ENCODE results near the gene FAM81A.

FAM81A gene

DNA sequence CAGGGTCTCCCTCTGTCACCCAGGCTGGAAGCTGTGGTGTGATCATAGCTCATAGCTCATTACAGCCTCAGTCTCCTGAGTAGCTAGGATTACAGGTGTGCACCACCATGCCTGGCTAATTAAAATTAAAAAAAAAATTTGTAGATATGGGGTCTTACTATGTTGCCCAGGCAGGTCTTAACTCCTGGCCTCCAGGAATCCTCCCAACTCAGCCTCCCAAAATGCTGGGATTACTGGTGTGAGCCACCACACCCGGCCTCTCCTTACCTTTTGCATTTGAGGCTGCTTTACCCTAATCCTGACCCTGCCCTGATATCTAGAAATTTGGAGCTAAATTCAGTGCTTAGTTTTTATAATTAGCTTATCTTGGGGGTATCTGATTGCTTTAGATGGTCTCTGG is 90.4 kb downstream of the FAM81A start:
- no peak overlapping the region for H3K4me3 Mint-ChIP-seq
- H3K36me3 Mint-ChIP-seq (ENCODE audit: low read depth) = no peaks in the 10 kb centered on the region
- H3K4me1 Mint-ChIP-seq (ENCODE audit: low read depth) = peaks cover 22% of the 10 kb centered on the region
- DNase-seq (ENCODE audit: low spot score) = no peak
- no peak overlapping the region for H3K27ac Mint-ChIP-seq
- peaks cover 8% of the 10 kb centered on the region for H3K27me3 Mint-ChIP-seq (ENCODE audit: low read depth)
- H3K9me3 Mint-ChIP-seq = no peaks in the 10 kb centered on the region

DNA sequence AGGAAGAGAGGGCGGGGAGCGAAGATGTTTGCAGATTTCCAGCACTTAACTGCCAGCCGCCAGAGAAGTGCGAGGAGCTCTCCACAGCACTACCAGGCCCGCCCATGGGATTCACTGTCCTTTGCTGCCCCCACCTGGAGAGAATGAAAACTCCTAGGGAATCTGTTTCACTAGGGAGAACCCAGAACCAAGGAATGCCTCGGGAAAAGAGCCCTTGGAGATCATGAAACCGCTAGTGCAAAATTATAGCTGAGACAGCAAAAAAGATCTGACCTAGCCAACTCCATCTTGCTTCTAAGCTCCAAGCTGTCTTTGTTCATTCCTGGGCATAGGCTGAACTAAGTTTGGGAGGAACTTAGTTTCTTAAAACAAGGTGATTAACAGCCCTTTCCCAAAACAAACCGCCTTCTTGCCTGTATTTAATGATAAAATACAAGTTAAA is 91.0 kb downstream of the FAM81A start:
- no peak overlapping the region for H3K4me3 Mint-ChIP-seq

GRCh38 chr15:59531066-59531675 is 93.2 kb downstream of the FAM81A start:
- Mint-ChIP-seq H3K4me1 (ENCODE audit: low read depth) (peaks cover 11% of the 10 kb centered on the region), H3K27ac (no peak overlapping the region), H3K36me3 (ENCODE audit: low read depth) (no peaks in the 10 kb centered on the region), H3K4me3 (no peak overlapping the region), H3K9me3 (no peaks in the 10 kb centered on the region), H3K27me3 (ENCODE audit: low read depth) (peaks cover 9% of the 10 kb centered on the region)
- no peak for DNase-seq (ENCODE audit: low spot score)

More for the DNA sequence above, 91.0 kb downstream of the FAM81A start:
- peaks cover 18% of the 10 kb centered on the region for H3K4me1 Mint-ChIP-seq (ENCODE audit: low read depth)
- H3K36me3 Mint-ChIP-seq (ENCODE audit: low read depth) = no peaks in the 10 kb centered on the region
- H3K27ac Mint-ChIP-seq = no peak overlapping the region
- H3K9me3 Mint-ChIP-seq = no peaks in the 10 kb centered on the region
- DNase-seq (ENCODE audit: low spot score) = peak; percentile 53
- H3K27me3 Mint-ChIP-seq (ENCODE audit: low read depth) = peaks cover 8% of the 10 kb centered on the region

GRCh38 chr15:59532770-59533379 is 94.9 kb downstream of the FAM81A start:
- H3K4me1 Mint-ChIP-seq (ENCODE audit: low read depth) = peaks cover 11% of the 10 kb centered on the region
- H3K9me3 Mint-ChIP-seq = no peaks in the 10 kb centered on the region
- H3K27ac Mint-ChIP-seq = no peak overlapping the region
- DNase-seq (ENCODE audit: low spot score) = no peak
- H3K27me3 Mint-ChIP-seq (ENCODE audit: low read depth) = peaks cover 12% of the 10 kb centered on the region
- no peak overlapping the region for H3K4me3 Mint-ChIP-seq
- no peaks in the 10 kb centered on the region for H3K36me3 Mint-ChIP-seq (ENCODE audit: low read depth)

GRCh38 chr15:59536553-59536952 is 98.6 kb downstream of the FAM81A start:
- Mint-ChIP-seq H3K27ac (no peak overlapping the region), H3K4me3 (no peak overlapping the region), H3K4me1 (ENCODE audit: low read depth) (peaks cover 8% of the 10 kb centered on the region), H3K9me3 (no peaks in the 10 kb centered on the region), H3K27me3 (ENCODE audit: low read depth) (peaks cover 6% of the 10 kb centered on the region), H3K36me3 (ENCODE audit: low read depth) (no peaks in the 10 kb centered on the region)
- no peak for DNase-seq (ENCODE audit: low spot score)

GRCh38 chr15:59537403-59537802 is 99.4 kb downstream of the FAM81A start:
- H3K9me3 Mint-ChIP-seq = no peaks in the 10 kb centered on the region
- H3K36me3 Mint-ChIP-seq (ENCODE audit: low read depth) = no peaks in the 10 kb centered on the region
- no peak overlapping the region for H3K27ac Mint-ChIP-seq
- peaks cover 7% of the 10 kb centered on the region for H3K4me1 Mint-ChIP-seq (ENCODE audit: low read depth)
- H3K27me3 Mint-ChIP-seq (ENCODE audit: low read depth) = peaks cover 4% of the 10 kb centered on the region
- no peak for DNase-seq (ENCODE audit: low spot score)
- H3K4me3 Mint-ChIP-seq = no peak overlapping the region

GRCh38 chr15:59538494-59538893 is 100.5 kb downstream of the FAM81A start:
- Mint-ChIP-seq H3K27ac (no peak overlapping the region), H3K9me3 (no peaks in the 10 kb centered on the region), H3K36me3 (ENCODE audit: low read depth) (no peaks in the 10 kb centered on the region), H3K27me3 (ENCODE audit: low read depth) (peaks cover 4% of the 10 kb centered on the region), H3K4me3 (no peak overlapping the region), H3K4me1 (ENCODE audit: low read depth) (peaks cover 4% of the 10 kb centered on the region)
- DNase-seq (ENCODE audit: low spot score) = no peak

DNA sequence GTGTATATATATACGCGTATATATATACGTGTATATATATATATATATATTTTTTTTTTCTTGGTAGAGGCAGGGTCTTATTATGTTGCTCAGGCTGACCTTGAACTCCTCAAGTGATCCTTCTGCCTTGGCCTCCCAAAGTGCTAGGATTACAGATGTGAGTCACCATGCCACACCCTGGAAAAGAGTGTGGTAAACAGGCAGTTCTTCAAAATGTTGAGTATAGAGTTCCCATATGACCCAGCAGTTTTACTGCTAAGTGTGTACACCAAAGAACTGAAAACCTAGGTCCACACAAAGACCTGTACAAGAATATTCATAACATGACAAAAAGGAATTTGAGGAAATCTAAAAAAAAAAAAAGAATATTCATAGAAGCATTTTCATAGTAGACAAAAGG is 101.8 kb downstream of the FAM81A start:
- H3K9me3 Mint-ChIP-seq = no peaks in the 10 kb centered on the region
- H3K36me3 Mint-ChIP-seq (ENCODE audit: low read depth) = no peaks in the 10 kb centered on the region
- no peak overlapping the region for H3K4me3 Mint-ChIP-seq
- peaks cover 11% of the 10 kb centered on the region for H3K4me1 Mint-ChIP-seq (ENCODE audit: low read depth)
- DNase-seq (ENCODE audit: low spot score) = no peak
- peaks cover 4% of the 10 kb centered on the region for H3K27me3 Mint-ChIP-seq (ENCODE audit: low read depth)
- H3K27ac Mint-ChIP-seq = no peak overlapping the region

- H3K36me3 Mint-ChIP-seq (ENCODE audit: low read depth) = no peaks in the 10 kb centered on the region
Observed at GRCh38 chr15:59540654-59541053, 102.7 kb downstream of the FAM81A start.

DNA sequence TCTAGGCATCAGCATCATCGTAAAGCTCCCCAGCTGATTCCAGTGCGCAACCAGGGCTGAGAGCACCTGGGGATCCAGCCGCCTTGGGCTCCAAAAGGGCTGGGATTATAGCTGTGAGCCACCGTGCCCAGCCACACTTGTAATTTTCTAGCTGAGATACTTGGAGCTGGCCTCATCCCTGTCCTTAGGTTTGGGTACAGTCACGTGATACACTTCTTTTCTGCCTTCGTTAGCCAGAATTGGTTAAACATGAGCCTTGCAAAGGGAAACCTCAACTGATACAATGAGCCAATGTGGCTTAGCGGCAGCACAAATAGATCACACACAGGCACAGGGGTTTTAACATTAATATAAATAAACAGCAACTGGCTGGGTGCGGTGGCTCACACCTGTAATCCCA is 103.8 kb downstream of the FAM81A start:
- Mint-ChIP-seq H3K9me3 (no peaks in the 10 kb centered on the region), H3K27ac (no peak overlapping the region), H3K36me3 (ENCODE audit: low read depth) (no peaks in the 10 kb centered on the region), H3K4me3 (no peak overlapping the region), H3K27me3 (ENCODE audit: low read depth) (no peaks in the 10 kb centered on the region), H3K4me1 (ENCODE audit: low read depth) (peaks cover 11% of the 10 kb centered on the region)
- no peak for DNase-seq (ENCODE audit: low spot score)

More at GRCh38 chr15:59540654-59541053, 102.7 kb downstream of the FAM81A start:
- Mint-ChIP-seq H3K4me3 (no peak overlapping the region), H3K4me1 (ENCODE audit: low read depth) (peaks cover 11% of the 10 kb centered on the region), H3K27ac (no peak overlapping the region), H3K27me3 (ENCODE audit: low read depth) (peaks cover 3% of the 10 kb centered on the region), H3K9me3 (no peaks in the 10 kb centered on the region)
- DNase-seq (ENCODE audit: low spot score) = no peak

DNA sequence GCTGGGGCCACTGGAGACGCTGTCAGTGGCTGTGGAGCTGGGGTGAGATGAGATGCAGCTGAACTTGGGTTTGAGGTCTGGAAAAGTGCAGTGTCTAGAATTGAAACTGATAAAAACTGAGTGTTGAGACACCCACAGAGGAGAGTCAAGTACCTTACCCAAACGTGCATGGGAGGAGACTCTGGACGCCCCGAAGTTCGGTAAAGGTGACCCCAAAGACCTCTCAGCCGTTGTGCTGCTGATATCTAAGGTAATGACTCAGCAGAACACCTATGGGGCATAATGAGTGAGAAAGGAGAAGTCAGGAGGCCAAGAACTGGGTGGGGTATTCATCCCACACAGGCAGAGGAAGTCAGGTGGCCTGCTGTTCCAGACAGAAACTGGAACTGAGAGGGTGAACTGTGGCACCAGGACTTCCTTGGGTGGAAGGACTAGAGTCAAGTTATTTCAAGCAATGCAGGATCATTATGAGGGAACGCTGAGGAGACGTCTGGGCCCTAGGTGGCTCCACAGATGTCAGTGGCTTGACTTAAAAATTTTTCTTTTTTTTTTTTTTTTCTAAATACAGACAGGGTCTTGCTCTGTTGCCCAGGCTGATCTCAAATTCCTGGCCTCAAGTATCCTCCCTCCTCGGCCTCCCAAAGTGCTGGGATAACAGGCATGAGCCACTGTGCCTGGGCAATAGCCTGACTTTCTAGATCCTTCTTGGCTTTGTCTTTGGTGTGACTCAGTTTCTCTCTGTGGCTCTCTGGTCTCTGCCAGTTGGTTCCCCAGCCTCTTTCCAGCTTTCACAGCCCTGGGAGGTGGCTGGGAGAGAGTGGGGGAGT is 105.9 kb downstream of the FAM81A start:
- peaks cover 7% of the 10 kb centered on the region for H3K27me3 Mint-ChIP-seq (ENCODE audit: low read depth)
- DNase-seq (ENCODE audit: low spot score) = no peak
- no peaks in the 10 kb centered on the region for H3K36me3 Mint-ChIP-seq (ENCODE audit: low read depth)
- H3K27ac Mint-ChIP-seq = peak overlapping the region; percentile 50
- peaks cover 11% of the 10 kb centered on the region for H3K4me1 Mint-ChIP-seq (ENCODE audit: low read depth)
- H3K9me3 Mint-ChIP-seq = no peaks in the 10 kb centered on the region
- peak overlapping the region; percentile 24 for H3K4me3 Mint-ChIP-seq

DNA sequence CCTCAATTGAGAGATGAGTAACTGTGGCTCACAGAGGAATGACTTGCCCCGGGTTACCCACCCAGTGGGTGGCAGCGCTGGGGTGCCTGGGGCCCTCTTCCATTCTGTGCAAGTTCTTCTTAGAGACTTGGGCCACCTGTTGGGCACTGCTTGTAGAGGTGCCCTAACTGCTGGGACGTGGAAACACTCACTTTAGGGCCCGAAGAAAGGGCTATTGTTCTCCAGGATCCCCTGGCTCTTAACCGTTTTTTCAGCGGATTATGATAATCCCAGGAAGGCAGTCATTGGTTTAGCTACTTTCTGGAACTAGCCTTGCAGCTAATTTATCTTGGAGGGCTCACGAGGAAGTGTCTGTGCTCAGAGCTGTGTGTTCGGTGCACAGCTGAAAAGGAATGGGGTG is 107.6 kb downstream of the FAM81A start:
- Mint-ChIP-seq H3K27me3 (ENCODE audit: low read depth) (peaks cover 10% of the 10 kb centered on the region), H3K9me3 (no peaks in the 10 kb centered on the region), H3K36me3 (ENCODE audit: low read depth) (no peaks in the 10 kb centered on the region), H3K4me3 (no peak overlapping the region), H3K4me1 (ENCODE audit: low read depth) (peaks cover 11% of the 10 kb centered on the region), H3K27ac (no peak overlapping the region)
- DNase-seq (ENCODE audit: low spot score) = no peak

DNA sequence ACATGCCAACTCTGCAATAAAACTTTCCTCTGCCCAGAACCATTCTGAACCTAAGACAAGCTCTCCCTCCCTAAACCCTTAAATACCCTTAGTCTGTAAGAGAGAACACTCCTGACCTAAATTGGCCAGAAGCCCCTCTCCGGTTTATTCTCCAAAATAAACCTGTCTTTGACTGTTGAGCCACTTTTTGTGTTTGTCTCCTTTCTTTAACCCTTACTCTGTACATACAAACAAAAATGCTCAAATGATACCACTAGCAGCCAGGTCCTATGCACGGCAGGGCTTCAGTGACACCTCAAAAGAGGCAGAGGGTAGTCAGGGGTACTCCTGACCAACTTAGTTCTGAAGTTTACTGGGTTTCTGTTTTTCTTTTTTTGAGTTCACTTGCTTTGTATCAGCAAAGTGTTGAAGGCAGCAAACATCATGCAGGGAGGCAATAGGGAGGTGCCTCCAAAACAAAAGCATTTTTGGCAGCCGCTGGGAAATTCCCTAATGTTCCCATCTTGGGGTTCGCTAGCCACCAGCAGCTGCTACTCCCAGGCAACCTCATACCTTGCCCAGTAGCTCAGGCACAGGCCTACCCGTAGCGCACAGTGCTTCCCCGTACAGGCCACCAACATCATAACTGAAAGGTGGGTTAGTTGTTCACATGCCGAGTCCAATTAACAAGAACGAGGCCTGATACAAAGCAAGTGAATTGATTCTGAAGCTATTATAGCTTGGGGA is 110.7 kb downstream of the FAM81A start:
- Mint-ChIP-seq H3K27me3 (ENCODE audit: low read depth) (peaks cover 11% of the 10 kb centered on the region), H3K4me1 (ENCODE audit: low read depth) (peaks cover 5% of the 10 kb centered on the region), H3K27ac (no peak overlapping the region), H3K36me3 (ENCODE audit: low read depth) (no peaks in the 10 kb centered on the region), H3K4me3 (no peak overlapping the region), H3K9me3 (no peaks in the 10 kb centered on the region)
- no peak for DNase-seq (ENCODE audit: low spot score)
